WTC11 (cell line): ENCODE data around the gene MSI1.

Experiments used
- CBFB ChIP-seq: sonication (generic); formaldehyde crosslinking; IDR thresholded peaks from 2 replicates; pipeline ENCODE4 v1.8.1; 2022; ENCODE audit warnings: mild to moderate bottlenecking, low read depth, missing genetic modification reagents
- CTCF ChIP-seq: fragments of 200-600 bp; IDR thresholded peaks from 2 replicates; pipeline ENCODE4 v1.8.0; 2022; ENCODE audit warnings: antibody characterized with exemption
- E2F1 ChIP-seq: sonication (generic); formaldehyde crosslinking; IDR thresholded peaks from 2 replicates; pipeline ENCODE4 v1.8.0; 2022; ENCODE audit warnings: mild to moderate bottlenecking, missing genetic modification reagents
- ELF4 ChIP-seq: sonication (generic); formaldehyde crosslinking; IDR thresholded peaks from 2 replicates; pipeline ENCODE4 v1.8.1; 2022; ENCODE audit warnings: low read depth, mild to moderate bottlenecking, moderate library complexity, missing genetic modification reagents
- EMX1 ChIP-seq: fragments of 250-450 bp; sonication (Bioruptor Pico); IDR thresholded peaks from 2 replicates; pipeline ENCODE4 v1.8.0; 2021; ENCODE audit warnings: mild to moderate bottlenecking
- GTF2I ChIP-seq: fragments of 250-450 bp; sonication (Bioruptor Pico); conservative IDR thresholded peaks from 2 replicates; pipeline ENCODE4 v1.4.0; 2021; ENCODE audit warnings: mild to moderate bottlenecking
- JUN ChIP-seq: sonication (generic); formaldehyde crosslinking; IDR thresholded peaks from 2 replicates; pipeline ENCODE4 v1.8.0; 2023; ENCODE audit warnings: mild to moderate bottlenecking, missing genetic modification reagents
- USF1 ChIP-seq: sonication (generic); formaldehyde crosslinking; IDR thresholded peaks from 2 replicates; pipeline ENCODE4 v1.8.0; 2022; ENCODE audit warnings: mild to moderate bottlenecking, missing genetic modification reagents
- ZNF138 ChIP-seq: sonication (generic); formaldehyde crosslinking; conservative IDR thresholded peaks from 2 replicates; pipeline ENCODE4 v1.8.1; 2022; ENCODE audit warnings: mild to moderate bottlenecking, moderate library complexity, missing genetic modification reagents
- ZNF263 ChIP-seq: sonication (generic); formaldehyde crosslinking; IDR thresholded peaks from 2 replicates; pipeline ENCODE4 v1.8.1; 2022; ENCODE audit warnings: low read depth, mild to moderate bottlenecking, moderate library complexity, missing genetic modification reagents
- ZNF423 ChIP-seq: fragments of 250-450 bp; sonication (Bioruptor Pico); IDR thresholded peaks from 2 replicates; pipeline ENCODE4 v2.1.2; 2022; ENCODE audit warnings: mild to moderate bottlenecking, moderate library complexity
- ZNF512 ChIP-seq: sonication (generic); formaldehyde crosslinking; IDR thresholded peaks from 2 replicates; pipeline ENCODE4 v1.8.1; 2022; ENCODE audit warnings: missing genetic modification reagents, borderline replicate concordance
- TF ChIP-seq, protein P1 (sequence below): sonication (generic); formaldehyde crosslinking; IDR thresholded peaks from 2 replicates; pipeline ENCODE4 v1.8.1; 2023; ENCODE audit warnings: mild to moderate bottlenecking, missing genetic modification reagents

DNA sequence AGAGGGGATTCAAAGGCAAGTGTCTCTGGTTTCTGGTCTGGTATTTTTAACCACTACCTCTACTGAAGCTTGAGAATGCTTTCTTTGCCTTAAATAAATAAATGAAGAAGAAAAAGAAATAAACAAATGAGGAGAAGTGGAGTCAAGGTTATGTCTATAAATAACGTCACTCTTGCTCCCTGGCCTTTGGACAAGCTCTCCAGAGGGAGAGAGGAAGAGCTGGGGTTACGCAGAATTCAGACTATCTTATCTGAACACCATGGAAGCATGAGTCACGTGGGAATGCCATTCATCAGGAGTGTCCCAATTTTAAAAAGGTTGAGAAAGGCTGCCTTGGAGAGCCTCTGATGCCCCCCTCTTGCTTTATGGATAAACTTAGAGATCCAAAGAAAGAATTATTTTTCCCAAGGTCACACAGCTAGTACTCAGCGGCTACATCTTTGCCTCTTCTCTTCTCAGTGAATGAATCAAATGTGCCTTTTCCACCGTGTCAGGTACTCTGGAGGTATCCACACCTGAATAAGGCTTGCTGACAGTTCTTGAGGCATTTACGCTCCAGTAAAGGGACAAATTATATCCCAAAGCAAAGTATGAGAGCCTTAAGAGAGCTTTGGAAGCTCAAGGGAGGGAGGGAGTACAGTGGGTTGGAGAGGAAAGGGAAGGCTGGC, 12.9 kb upstream of the MSI1 start:
- TF ChIP-seq ZNF138: no peak
- no peak for TF ChIP-seq CTCF
- TF ChIP-seq ELF4: no peak
- no peak for TF ChIP-seq EMX1 (CRISPR knock-in tag)
- TF ChIP-seq E2F1 (CRISPR knock-in tag): no peak
- TF ChIP-seq JUN (CRISPR knock-in tag): no peak
- no peak for TF ChIP-seq CBFB (CRISPR knock-in tag)
- TF ChIP-seq, protein P1, sequence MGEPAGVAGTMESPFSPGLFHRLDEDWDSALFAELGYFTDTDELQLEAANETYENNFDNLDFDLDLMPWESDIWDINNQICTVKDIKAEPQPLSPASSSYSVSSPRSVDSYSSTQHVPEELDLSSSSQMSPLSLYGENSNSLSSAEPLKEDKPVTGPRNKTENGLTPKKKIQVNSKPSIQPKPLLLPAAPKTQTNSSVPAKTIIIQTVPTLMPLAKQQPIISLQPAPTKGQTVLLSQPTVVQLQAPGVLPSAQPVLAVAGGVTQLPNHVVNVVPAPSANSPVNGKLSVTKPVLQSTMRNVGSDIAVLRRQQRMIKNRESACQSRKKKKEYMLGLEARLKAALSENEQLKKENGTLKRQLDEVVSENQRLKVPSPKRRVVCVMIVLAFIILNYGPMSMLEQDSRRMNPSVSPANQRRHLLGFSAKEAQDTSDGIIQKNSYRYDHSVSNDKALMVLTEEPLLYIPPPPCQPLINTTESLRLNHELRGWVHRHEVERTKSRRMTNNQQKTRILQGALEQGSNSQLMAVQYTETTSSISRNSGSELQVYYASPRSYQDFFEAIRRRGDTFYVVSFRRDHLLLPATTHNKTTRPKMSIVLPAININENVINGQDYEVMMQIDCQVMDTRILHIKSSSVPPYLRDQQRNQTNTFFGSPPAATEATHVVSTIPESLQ (CRISPR knock-in tag): no peak
- TF ChIP-seq USF1: no peak
- no peak for TF ChIP-seq ZNF512
- TF ChIP-seq ZNF423 (CRISPR knock-in tag): no peak
- TF ChIP-seq ZNF263 (CRISPR knock-in tag): no peak
- TF ChIP-seq GTF2I (CRISPR knock-in tag): no peak
